ENCODE data around the gene GAGE10.

The GAGE10 gene, protein sequence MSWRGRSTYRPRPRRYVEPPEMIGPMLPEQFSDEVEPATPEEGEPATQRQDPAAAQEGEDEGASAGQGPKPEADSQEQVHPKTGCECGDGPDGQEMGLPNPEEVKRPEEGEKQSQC

GRCh38 chrX:49303346-49303745, at the start of gene GAGE10:
GAGE10 (plus strand) TSS chrX:49303646; CDS start chrX:49304860, 1,214 bp downstream.
- no peak within 1 kb of the TSS for H3K4me3 ChIP-seq (ENCODE audit: control insufficient read depth, low read depth, low read length)
- DNase-seq (ENCODE audit: low read depth) = no peak
- no peak for TF ChIP-seq CTCF (conservative IDR thresholded peaks at IDR 0.05; ENCODE audit: control insufficient read depth, insufficient read depth, low read depth, low read length)

DNA sequence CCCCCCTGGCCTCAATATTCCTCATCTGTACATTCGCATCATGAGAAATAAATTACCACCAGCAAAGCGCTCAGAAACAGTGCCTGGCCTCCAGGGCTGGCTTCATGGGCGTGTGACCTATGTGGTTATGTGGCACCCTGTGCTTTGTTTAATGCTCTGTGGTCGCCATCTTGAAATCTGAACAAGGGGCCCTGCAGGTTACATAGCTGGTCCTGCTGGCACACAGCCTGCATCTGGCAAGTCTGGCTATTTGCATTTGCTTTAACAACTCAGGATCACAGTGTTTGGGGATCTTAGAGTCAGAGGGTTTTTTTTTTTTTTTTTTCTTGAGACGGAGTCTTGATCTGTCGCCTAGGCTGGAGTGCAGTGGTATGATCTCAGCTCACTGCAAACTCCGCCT, 48.8 kb upstream of the GAGE10 start:
- no peak for TF ChIP-seq CTCF (conservative IDR thresholded peaks at IDR 0.05; ENCODE audit: control insufficient read depth, insufficient read depth, low read depth, low read length)
- no peak overlapping the region for H3K4me3 ChIP-seq (ENCODE audit: control insufficient read depth, low read depth, low read length)
- no peak for DNase-seq (ENCODE audit: low read depth)

DNA sequence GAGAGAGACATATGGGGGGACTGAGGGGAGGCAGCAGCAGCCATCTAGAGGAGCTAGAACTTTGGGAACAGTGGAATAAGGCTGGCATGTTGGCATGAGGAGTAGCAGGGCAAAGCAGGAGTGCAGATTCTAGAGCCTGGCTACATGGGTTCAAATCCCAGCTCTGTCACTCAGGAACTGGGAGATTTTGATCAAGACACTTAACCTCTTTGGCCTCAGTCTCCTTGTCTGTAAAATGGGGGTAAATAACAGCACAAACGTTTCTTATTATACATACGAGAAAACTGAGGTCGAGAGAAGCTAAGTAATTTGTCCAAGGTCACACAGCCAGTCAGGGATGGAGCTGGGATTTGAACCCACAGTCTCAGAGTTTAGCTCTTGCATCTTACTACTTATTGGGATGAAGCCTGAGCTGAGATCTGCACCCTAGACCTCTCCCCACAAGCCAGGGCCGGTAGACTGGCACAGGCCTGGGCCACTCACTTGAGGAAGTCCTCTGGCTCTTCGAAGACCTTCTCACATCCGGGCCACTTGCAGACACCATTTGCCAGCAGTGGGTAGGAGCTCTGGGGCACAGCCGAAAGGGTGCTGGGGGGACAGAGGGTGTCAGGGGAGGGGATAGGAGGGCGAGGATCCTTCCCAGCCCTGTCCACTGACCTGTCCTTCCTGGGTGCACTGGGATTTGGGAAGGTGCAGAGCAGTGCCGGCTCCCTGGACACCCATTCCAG, 47.0 kb upstream of the GAGE10 start:
- no peak overlapping the region for H3K4me3 ChIP-seq (ENCODE audit: control insufficient read depth, low read depth, low read length)
- DNase-seq (ENCODE audit: low read depth) = no peak
- no peak for TF ChIP-seq CTCF (conservative IDR thresholded peaks at IDR 0.05; ENCODE audit: control insufficient read depth, insufficient read depth, low read depth, low read length)

- TF ChIP-seq CTCF (conservative IDR thresholded peaks at IDR 0.05; ENCODE audit: control insufficient read depth, insufficient read depth, low read depth, low read length) = no peak
- DNase-seq (ENCODE audit: low read depth) = no peak
- no peak overlapping the region for H3K4me3 ChIP-seq (ENCODE audit: control insufficient read depth, low read depth, low read length)
Measured at GRCh38 chrX:49257074-49257790, 46.2 kb upstream of the GAGE10 start.

DNA sequence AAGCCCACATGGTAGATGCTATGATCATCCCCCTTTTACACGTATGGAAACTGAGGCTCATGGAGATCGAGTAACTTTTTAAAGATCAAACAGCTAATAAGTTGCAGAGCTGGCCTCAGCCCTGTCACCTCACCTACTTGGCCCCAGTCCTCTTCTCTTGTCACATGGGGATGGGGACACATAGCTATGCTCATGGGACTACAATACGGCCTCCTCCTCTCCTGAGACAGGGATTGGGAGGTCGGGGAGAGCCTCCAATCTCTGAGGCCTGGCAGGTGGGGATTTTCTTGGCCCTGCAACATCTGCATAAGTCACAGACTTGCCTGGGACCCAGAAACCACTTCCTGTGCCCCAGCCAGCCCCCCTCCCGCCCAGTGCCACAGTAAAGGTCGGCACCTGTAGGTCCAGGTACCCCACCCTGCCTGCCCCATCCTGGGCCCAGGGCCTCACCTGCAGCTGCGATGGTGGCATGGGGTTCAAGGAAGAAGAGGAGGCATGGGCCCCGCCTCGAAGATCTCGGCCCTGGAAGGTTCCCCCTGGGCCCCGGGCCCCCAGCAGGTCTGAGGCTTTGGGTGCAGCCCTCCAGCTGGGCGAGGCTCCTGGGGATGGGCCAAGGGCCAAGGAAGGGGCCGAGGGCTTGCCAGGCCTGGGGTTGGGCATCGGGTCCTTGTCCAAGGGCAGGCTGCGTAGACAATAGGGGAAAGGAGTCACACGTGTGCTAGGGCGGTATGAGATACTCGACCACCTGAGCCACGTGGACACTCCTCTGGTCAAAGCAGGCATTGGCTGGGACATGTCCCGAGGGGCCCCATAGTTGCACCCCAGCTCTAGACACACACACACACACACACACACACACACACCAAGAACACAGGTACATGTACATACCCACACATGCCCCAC, 45.3 kb upstream of the GAGE10 start:
- TF ChIP-seq CTCF (conservative IDR thresholded peaks at IDR 0.05; ENCODE audit: control insufficient read depth, insufficient read depth, low read depth, low read length) = no peak

DNA sequence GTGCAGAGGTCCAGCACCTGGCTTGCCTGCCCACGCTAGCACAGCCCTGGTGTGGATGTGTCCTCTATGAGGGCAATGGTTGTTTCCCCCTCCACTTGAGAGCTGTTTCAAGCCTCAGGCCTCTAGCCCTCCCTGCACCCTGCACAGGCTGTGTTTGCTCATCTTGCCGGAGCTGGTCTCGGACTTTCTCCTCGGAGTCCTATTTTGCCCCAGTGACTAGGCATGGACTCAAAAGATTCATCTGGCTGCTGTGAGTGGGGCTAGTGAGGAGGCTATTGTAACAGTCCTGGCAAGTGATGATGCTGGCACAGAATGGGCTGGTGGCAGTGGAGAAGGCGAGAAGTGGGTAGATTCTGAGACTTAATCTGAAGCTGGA, 44.7 kb upstream of the GAGE10 start:
- no peak for DNase-seq (ENCODE audit: low read depth)
- no peak overlapping the region for H3K4me3 ChIP-seq (ENCODE audit: control insufficient read depth, low read depth, low read length)
- TF ChIP-seq CTCF (conservative IDR thresholded peaks at IDR 0.05; ENCODE audit: control insufficient read depth, insufficient read depth, low read depth, low read length) = no peak

More for the DNA sequence above, 45.3 kb upstream of the GAGE10 start:
- no peak for DNase-seq (ENCODE audit: low read depth)
- H3K4me3 ChIP-seq (ENCODE audit: control insufficient read depth, low read depth, low read length) = no peak overlapping the region

All from fibroblast of mammary gland (primary cell).